ENCODE data around the gene ERC1.

Gene ERC1

GRCh38 chr12:1501695-1502378 is 510.8 kb downstream of the ERC1 start:
- Histone ChIP-seq H3K36me3 (ENCODE audit: insufficient read depth, low read length) (no peaks in the 10 kb centered on the region), H3K9ac (ENCODE audit: low read length) (no peak overlapping the region), H3K4me3 (ENCODE audit: low read depth, low read length, poor library complexity, severe bottlenecking) (no peak overlapping the region), H3K79me2 (ENCODE audit: insufficient read depth, low read length) (no peaks in the 10 kb centered on the region), H2AFZ (ENCODE audit: low read length) (no peak overlapping the region), H3K4me2 (ENCODE audit: low read length) (no peak overlapping the region), H3F3A (ENCODE audit: insufficient read depth, low read length) (no peaks in the 10 kb centered on the region), H3K4me1 (ENCODE audit: insufficient read depth, low read length, severe bottlenecking) (peaks cover 8% of the 10 kb centered on the region), H4K20me1 (ENCODE audit: insufficient read depth, low read length) (no peaks in the 10 kb centered on the region), H3K9me3 (ENCODE audit: low read length) (no peaks in the 10 kb centered on the region), H3K27ac (ENCODE audit: low read depth, low read length, poor library complexity, severe bottlenecking) (no peak overlapping the region), H3K9me2 (ENCODE audit: low read depth, low read length) (no peaks in the 10 kb centered on the region), H3K27me3 (ENCODE audit: insufficient read depth, low read length) (no peaks in the 10 kb centered on the region; the same call in 1 of the 2 replicates)
- no peak for TF ChIP-seq EZH2 (IDR thresholded peaks at IDR 0.05; ENCODE audit: borderline replicate concordance, low read length)
- TF ChIP-seq CTCF (IDR thresholded peaks at IDR 0.05; ENCODE audit: low read length), result no peak

DNA sequence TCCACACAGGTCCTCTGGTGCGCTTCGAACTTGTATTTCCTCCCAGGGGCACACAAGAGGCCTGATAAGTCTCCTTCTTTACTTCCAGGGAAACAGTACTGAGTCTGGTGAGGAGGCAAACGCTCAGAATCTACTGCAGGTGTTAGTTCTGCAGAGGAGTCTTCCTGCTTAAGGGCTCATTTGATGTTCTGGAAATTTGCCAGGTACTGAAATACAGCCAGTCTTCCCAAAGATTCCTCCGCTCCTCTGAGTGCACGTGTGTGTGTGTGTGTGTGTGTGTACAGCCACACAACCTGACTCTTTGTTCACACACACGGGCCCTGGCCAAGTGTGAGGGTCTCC is 511.3 kb downstream of the ERC1 start:
- Histone ChIP-seq H3K9me2 (ENCODE audit: low read depth, low read length) (no peaks in the 10 kb centered on the region), H3K4me2 (ENCODE audit: low read length) (no peak overlapping the region), H3K27ac (ENCODE audit: low read depth, low read length, poor library complexity, severe bottlenecking) (no peak overlapping the region), H3K4me3 (ENCODE audit: low read depth, low read length, poor library complexity, severe bottlenecking) (no peak overlapping the region), H3K36me3 (ENCODE audit: insufficient read depth, low read length) (no peaks in the 10 kb centered on the region), H3K9me3 (ENCODE audit: low read length) (no peaks in the 10 kb centered on the region), H3K9ac (ENCODE audit: low read length) (no peak overlapping the region), H3K27me3 (ENCODE audit: insufficient read depth, low read length) (no peaks in the 10 kb centered on the region; the same call in 1 of the 2 replicates), H3K79me2 (ENCODE audit: insufficient read depth, low read length) (no peaks in the 10 kb centered on the region), H3F3A (ENCODE audit: insufficient read depth, low read length) (no peaks in the 10 kb centered on the region), H2AFZ (ENCODE audit: low read length) (no peak overlapping the region), H3K4me1 (ENCODE audit: insufficient read depth, low read length, severe bottlenecking) (peaks cover 8% of the 10 kb centered on the region), H4K20me1 (ENCODE audit: insufficient read depth, low read length) (no peaks in the 10 kb centered on the region)
- TF ChIP-seq EZH2 (IDR thresholded peaks at IDR 0.05; ENCODE audit: borderline replicate concordance, low read length) (no peak), CTCF (IDR thresholded peaks at IDR 0.05; ENCODE audit: low read length) (no peak)

DNA sequence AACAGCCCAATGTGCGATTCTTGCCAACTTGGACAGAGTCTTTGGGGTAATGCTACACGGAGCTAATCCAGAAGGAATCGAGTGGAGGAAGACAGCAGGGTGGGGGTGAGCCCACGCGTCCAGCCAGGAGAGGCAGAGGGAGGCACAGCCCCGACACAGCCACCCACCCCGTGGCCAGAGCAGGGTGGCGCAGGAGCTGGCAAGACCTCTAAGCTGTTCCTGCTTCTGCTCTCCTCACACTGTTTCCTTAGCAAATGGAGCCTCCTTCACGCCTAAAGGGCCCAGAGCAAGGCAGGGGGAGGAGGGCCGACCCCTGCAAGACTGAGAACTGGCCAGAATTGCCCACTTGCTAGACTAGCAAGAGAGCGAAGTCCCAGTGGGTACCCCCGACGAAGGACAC is 511.8 kb downstream of the ERC1 start:
- Histone ChIP-seq H3K27ac (ENCODE audit: low read depth, low read length, poor library complexity, severe bottlenecking) (no peak overlapping the region), H3K9ac (ENCODE audit: low read length) (no peak overlapping the region), H3K9me2 (ENCODE audit: low read depth, low read length) (no peaks in the 10 kb centered on the region), H3K36me3 (ENCODE audit: insufficient read depth, low read length) (no peaks in the 10 kb centered on the region), H3K9me3 (ENCODE audit: low read length) (no peaks in the 10 kb centered on the region), H3K27me3 (ENCODE audit: insufficient read depth, low read length) (no peaks in the 10 kb centered on the region; the same call in 1 of the 2 replicates), H3K4me2 (ENCODE audit: low read length) (no peak overlapping the region), H3K79me2 (ENCODE audit: insufficient read depth, low read length) (no peaks in the 10 kb centered on the region), H4K20me1 (ENCODE audit: insufficient read depth, low read length) (no peaks in the 10 kb centered on the region), H3K4me1 (ENCODE audit: insufficient read depth, low read length, severe bottlenecking) (peaks cover 8% of the 10 kb centered on the region), H3K4me3 (ENCODE audit: low read depth, low read length, poor library complexity, severe bottlenecking) (no peak overlapping the region), H3F3A (ENCODE audit: insufficient read depth, low read length) (no peaks in the 10 kb centered on the region), H2AFZ (ENCODE audit: low read length) (no peak overlapping the region)
- TF ChIP-seq EZH2 (IDR thresholded peaks at IDR 0.05; ENCODE audit: borderline replicate concordance, low read length) (no peak), CTCF (IDR thresholded peaks at IDR 0.05; ENCODE audit: low read length) (0 out of 2 replicates have a peak, but pooled peaks have one; percentile 8)

Measured in OCI-LY1 (cell line).